GM13977 (cell line): ENCODE measurements around the gene DGKQ.

ENCODE experiments used
- DNase-seq: peaks from one replicate; pipeline ENCODE4 v3.0.0; 2012; ENCODE audit warnings: low spot score
- in situ Hi-C: fragments of 300-500 bp; cut with MboI; formaldehyde crosslinking; loops from one replicate; pipeline ENCODE4 v1.12.0; 2022; ENCODE audit warnings: low sequenced_read_pairs, low pct_unique_long_range_greater_than_20kb, mixed read lengths, inconsistent platforms; ENCODE audit not compliant: unreplicated experiment
- TF ChIP-seq, protein P1 (sequence below): IDR thresholded peaks from 2 replicates; pipeline ENCODE4 v1.5.1; 2012; ENCODE audit warnings: mild to moderate bottlenecking, control low read depth; ENCODE audit not compliant: insufficient read depth; ENCODE audit errors: extremely low read depth, missing control alignments

DGKQ gene

DNA sequence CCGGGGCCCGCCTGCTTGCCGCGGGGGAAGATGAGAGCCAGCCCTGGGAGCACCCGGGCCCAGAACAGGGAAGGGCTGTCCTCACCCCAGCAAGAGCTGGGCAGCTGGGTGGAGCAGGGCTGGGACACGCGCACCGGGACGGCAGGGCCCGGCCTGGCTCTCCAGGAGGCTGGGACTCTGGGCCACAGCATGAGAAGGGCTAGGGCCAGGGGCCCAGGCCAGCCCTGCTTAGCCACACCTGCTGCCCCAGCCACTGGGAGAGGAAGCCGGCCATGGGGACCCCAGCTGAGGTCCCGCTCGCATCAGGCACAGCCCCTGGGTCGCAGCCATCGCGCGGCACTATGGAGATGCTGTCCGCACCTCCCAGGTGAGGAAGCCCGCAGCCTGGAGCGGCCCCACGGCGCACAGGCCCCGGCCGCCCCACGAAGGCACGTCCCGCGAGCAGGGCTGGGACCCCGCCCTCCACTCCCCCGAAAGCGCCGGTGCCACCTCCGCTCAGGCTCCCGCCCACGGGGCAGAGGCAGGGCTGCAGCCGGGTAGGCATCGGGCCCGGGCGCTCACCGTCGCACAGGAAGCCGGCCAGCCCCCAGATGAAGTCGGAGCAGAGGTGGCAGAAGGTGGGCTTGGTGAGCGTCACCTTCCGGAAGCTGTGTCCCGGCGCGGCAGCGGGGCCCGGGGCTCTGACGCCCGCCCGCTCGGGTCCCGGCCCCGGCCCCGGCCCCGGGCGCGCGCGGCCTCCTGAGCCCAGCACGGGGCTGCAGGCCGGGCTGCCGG is 531 bp downstream of the DGKQ start:
- TF ChIP-seq, protein P1, sequence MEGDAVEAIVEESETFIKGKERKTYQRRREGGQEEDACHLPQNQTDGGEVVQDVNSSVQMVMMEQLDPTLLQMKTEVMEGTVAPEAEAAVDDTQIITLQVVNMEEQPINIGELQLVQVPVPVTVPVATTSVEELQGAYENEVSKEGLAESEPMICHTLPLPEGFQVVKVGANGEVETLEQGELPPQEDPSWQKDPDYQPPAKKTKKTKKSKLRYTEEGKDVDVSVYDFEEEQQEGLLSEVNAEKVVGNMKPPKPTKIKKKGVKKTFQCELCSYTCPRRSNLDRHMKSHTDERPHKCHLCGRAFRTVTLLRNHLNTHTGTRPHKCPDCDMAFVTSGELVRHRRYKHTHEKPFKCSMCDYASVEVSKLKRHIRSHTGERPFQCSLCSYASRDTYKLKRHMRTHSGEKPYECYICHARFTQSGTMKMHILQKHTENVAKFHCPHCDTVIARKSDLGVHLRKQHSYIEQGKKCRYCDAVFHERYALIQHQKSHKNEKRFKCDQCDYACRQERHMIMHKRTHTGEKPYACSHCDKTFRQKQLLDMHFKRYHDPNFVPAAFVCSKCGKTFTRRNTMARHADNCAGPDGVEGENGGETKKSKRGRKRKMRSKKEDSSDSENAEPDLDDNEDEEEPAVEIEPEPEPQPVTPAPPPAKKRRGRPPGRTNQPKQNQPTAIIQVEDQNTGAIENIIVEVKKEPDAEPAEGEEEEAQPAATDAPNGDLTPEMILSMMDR = no peak
- in situ Hi-C loops = no loop called here
- peak; percentile 77 for DNase-seq

DNA sequence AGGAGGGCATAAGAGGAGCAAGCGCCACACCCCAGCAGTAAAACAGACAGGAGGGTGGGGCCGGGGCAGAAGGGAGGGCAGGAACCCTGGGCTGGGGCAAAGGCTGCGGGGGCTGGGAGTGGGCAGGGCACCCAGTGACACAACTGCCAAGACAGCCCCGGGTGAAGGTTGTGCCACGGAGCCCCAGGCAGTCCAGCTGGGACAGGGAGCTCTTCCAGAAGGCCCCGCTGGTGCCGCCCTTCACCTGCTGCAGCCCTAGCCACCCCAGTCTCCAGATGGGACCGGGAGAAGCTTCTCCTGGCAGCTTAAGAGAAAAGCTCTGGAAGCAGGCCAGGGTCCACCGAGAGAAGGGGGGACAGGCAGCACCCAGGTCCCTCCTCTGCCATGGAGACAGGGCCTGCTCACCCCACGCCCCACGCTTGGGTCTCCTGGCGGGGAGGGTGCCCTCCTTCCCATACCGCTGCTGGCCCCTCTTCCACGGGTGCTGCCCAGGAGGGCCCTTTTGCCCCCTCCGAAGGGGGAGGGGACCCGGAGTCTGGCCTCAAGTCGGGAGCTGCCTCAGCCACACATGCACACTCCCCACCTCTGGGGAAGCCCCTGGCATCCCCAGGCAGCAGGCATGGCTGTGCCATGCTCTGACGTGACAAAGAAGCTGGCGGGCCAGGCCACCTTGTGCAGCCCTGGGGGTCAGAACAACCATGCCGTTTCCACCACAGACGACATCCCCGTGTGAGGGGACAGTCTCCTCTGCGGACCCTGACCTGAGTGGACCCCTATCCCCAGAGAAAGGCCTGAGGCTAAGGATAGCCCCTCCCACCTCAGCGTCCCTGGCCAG is 1.5 kb downstream of the DGKQ start:
- TF ChIP-seq, protein P1 = no peak
- DNase-seq = no peak
- in situ Hi-C loops = no loop called here

DNA sequence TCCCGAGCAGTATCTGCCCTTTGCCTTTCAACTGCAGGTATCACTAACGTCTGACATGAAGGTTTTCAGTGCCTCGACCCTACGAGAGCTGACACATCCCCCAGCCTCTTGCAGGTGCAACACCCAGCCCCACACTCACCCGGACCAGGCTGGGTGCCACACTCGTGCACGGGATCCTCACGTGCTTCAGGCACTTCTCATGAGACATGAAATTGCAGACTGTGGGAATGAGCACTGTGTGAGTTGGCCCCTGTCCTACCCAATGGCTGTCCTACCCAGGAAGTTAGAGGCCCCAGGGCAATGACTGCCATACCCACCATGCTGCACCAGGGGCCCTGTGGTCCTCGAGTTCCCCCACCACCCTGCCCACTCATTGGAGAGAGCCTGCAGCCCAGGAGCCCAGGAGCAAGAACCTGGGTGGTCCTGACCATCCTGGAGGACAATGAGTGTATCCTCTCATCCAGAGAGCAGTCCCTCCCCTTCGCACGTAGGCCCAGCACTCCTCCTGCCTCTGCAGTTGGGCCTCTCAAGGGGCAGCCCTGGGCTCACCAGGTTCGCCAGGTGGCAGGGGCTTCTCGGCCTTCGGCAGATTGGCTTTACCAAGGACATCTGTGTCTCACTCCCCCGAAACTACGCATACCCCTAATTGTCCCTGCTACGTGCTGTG is 2.4 kb downstream of the DGKQ start:
- DNase-seq = no peak
- TF ChIP-seq, protein P1 = no peak
- in situ Hi-C loops = no loop called here

DNA sequence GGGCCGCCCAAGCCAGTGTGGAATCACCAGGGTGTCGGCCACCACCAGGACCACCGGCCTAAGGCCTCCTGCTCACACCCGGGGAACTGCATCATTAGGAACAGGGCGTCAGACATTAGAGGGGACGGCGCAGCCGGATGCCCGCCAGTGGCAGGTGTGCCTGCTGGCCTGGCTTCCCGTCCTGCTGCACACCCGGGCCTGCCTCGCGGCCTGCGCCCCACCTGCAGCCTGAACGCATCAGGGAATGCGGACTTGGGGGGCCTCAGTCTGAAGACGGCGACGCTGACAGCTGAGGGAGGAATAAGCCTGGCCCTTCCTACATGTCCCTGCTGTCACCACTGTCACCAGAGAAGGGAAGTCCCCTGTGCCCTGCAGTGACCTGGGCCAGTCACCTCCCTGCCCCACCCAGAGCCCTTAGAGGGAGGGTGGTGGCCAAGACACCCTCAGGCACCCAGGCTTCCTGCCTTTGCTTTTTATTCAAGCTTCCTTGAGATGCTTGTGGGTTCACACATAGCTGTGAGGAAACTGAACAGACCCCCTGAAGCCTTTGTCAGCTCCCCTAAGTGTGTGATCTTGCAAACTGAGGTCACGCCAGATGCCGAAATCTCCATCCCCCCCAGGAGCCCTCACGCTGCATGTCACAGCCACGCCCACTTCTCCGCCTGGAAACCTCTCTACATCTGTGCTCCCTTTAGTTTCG is 3.2 kb downstream of the DGKQ start:
- in situ Hi-C loops = no loop called here
- no peak for DNase-seq
- TF ChIP-seq, protein P1 = no peak

DNA sequence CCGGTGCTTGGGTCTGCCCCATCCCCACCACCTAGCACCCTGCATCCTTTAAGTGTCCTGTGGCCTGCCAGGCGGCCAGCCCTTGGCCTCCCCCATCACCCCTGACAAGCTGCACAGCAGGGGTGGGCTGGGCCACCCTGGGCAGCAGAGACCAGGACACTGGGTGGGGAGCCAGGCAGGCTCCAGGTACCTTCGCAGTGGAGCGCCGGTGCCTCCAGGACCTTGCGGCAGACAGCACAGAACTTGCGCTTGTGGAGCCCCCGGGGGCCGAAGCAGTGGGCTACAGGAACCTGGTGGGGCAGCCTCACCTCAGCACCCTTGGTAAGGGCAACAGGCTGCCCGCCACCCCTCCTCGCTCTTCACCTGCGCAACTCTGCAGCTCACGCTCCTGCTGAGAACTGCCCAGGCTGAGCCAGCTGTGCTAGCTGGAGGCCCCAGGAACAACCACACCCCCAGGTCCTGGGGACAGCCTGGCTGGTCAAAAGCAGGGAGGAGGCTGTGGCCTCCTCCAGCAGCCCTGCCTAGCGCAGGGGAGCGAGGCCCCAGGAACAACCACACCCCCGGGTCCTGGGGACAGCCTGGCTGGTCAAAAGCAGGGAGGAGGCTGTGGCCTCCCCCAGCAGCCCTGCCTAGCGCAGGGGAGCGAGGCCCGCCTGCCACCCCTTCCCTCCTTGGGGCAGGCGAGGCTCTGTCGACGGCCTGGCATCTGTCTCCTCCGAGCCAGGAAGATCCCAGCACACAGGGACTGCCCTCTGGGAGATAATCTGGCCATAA is 4.6 kb downstream of the DGKQ start:
- no peak for DNase-seq
- in situ Hi-C loops = no loop called here
- TF ChIP-seq, protein P1 = no peak

DNA sequence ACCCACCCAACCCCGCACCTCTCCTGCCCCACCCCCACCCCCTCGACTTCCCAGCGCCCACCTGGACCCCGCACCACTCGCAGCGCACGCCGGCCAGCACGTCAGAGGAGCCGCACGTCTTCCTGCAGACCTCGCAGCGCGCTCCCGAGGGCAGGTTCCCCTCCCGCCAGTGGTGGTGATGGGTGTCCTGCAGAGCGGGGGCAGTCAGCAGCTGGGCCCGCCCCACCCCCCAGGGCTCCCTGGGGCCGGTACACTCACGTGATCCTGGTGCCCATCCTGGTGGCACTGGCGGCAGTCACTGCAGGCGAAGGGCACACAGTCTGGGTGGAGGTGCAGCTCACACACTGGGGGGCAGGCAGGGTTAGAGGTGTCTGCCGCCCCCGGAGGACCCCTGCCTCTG is 5.1 kb downstream of the DGKQ start:
- TF ChIP-seq, protein P1 = no peak
- DNase-seq = no peak
- in situ Hi-C loops = no loop called here
